ENCODE results near the gene GGA1.

The GGA1 gene

GRCh38 chr22:37624017-37624365 lies 15.4 kb downstream of the GGA1 start:
- no peak overlapping the region for H3K4me2 ChIP-seq (ENCODE audit: low read length)
- H3K9ac ChIP-seq (ENCODE audit: low read length): no peak overlapping the region
- no peaks in the 10 kb centered on the region for H3F3A ChIP-seq (ENCODE audit: insufficient read depth, low read length)
- peaks cover 26% of the 10 kb centered on the region for H3K4me1 ChIP-seq (ENCODE audit: insufficient read depth, low read length, severe bottlenecking)
- no peaks in the 10 kb centered on the region for H4K20me1 ChIP-seq (ENCODE audit: insufficient read depth, low read length)
- no peaks in the 10 kb centered on the region for H3K9me3 ChIP-seq (ENCODE audit: low read length)
- TF ChIP-seq EZH2 (IDR thresholded peaks at IDR 0.05; ENCODE audit: borderline replicate concordance, low read length): no peak
- no peak for TF ChIP-seq CTCF (IDR thresholded peaks at IDR 0.05; ENCODE audit: low read length)
- no peak overlapping the region for H2AFZ ChIP-seq (ENCODE audit: low read length)
- no peaks in the 10 kb centered on the region for H3K9me2 ChIP-seq (ENCODE audit: low read depth, low read length)
- H3K79me2 ChIP-seq (ENCODE audit: insufficient read depth, low read length): no peaks in the 10 kb centered on the region
- no peaks in the 10 kb centered on the region for H3K27me3 ChIP-seq (ENCODE audit: insufficient read depth, low read length)
- H3K4me3 ChIP-seq (ENCODE audit: low read depth, low read length, poor library complexity, severe bottlenecking): no peak overlapping the region
- peak overlapping the region; percentile 54 for H3K27ac ChIP-seq (ENCODE audit: low read depth, low read length, poor library complexity, severe bottlenecking)
- peaks cover 52% of the 10 kb centered on the region; the same call in 1 of the 2 replicates for H3K36me3 ChIP-seq (ENCODE audit: insufficient read depth, low read length)

DNA sequence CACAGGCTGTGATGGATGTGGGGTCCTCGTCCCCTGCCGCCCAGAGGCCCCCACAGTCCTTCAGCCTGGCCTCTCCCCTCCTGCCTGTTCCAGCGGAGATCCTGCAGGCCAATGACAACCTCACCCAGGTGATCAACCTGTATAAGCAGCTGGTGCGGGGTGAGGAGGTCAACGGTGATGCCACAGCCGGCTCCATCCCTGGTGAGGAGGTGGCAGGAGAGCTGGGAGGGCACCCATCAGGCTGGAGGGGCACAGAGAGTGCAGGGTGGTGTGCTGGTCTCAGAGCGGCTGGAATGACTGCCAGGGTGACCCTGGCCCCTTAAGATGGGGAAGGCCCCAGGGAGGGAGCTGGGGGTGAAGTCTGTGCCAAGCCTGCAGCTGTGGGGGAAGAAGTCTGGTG lies 16.2 kb downstream of the GGA1 start:
- TF ChIP-seq CTCF (IDR thresholded peaks at IDR 0.05; ENCODE audit: low read length): no peak
- no peak for TF ChIP-seq EZH2 (IDR thresholded peaks at IDR 0.05; ENCODE audit: borderline replicate concordance, low read length)
- H3K27me3 ChIP-seq (ENCODE audit: insufficient read depth, low read length): no peaks in the 10 kb centered on the region
- H2AFZ ChIP-seq (ENCODE audit: low read length): no peak overlapping the region
- peaks cover 53% of the 10 kb centered on the region; the same call in 1 of the 2 replicates for H3K36me3 ChIP-seq (ENCODE audit: insufficient read depth, low read length)
- H4K20me1 ChIP-seq (ENCODE audit: insufficient read depth, low read length): no peaks in the 10 kb centered on the region
- H3K4me1 ChIP-seq (ENCODE audit: insufficient read depth, low read length, severe bottlenecking): peaks cover 26% of the 10 kb centered on the region
- H3K27ac ChIP-seq (ENCODE audit: low read depth, low read length, poor library complexity, severe bottlenecking): no peak overlapping the region
- no peaks in the 10 kb centered on the region for H3K9me3 ChIP-seq (ENCODE audit: low read length)
- no peaks in the 10 kb centered on the region for H3K9me2 ChIP-seq (ENCODE audit: low read depth, low read length)
- H3K4me2 ChIP-seq (ENCODE audit: low read length): no peak overlapping the region
- no peak overlapping the region for H3K4me3 ChIP-seq (ENCODE audit: low read depth, low read length, poor library complexity, severe bottlenecking)
- H3K79me2 ChIP-seq (ENCODE audit: insufficient read depth, low read length): no peaks in the 10 kb centered on the region
- no peaks in the 10 kb centered on the region for H3F3A ChIP-seq (ENCODE audit: insufficient read depth, low read length)
- H3K9ac ChIP-seq (ENCODE audit: low read length): no peak overlapping the region

GRCh38 chr22:37625737-37626136 lies 17.1 kb downstream of the GGA1 start:
- Histone ChIP-seq H3K4me1 (ENCODE audit: insufficient read depth, low read length, severe bottlenecking) (peaks cover 26% of the 10 kb centered on the region), H3K4me3 (ENCODE audit: low read depth, low read length, poor library complexity, severe bottlenecking) (no peak overlapping the region), H3K27me3 (ENCODE audit: insufficient read depth, low read length) (no peaks in the 10 kb centered on the region), H3K9me2 (ENCODE audit: low read depth, low read length) (no peaks in the 10 kb centered on the region), H3K79me2 (ENCODE audit: insufficient read depth, low read length) (no peaks in the 10 kb centered on the region), H3K4me2 (ENCODE audit: low read length) (no peak overlapping the region), H4K20me1 (ENCODE audit: insufficient read depth, low read length) (no peaks in the 10 kb centered on the region), H3K9ac (ENCODE audit: low read length) (no peak overlapping the region; the same call in 1 of the 2 replicates), H3F3A (ENCODE audit: insufficient read depth, low read length) (no peaks in the 10 kb centered on the region), H3K27ac (ENCODE audit: low read depth, low read length, poor library complexity, severe bottlenecking) (peak overlapping the region; percentile 78), H3K36me3 (ENCODE audit: insufficient read depth, low read length) (peaks cover 49% of the 10 kb centered on the region; the same call in 1 of the 2 replicates), H2AFZ (ENCODE audit: low read length) (no peak overlapping the region), H3K9me3 (ENCODE audit: low read length) (no peaks in the 10 kb centered on the region)
- TF ChIP-seq CTCF (IDR thresholded peaks at IDR 0.05; ENCODE audit: low read length) (no peak), EZH2 (IDR thresholded peaks at IDR 0.05; ENCODE audit: borderline replicate concordance, low read length) (no peak)

Data from OCI-LY1 (cell line).